ENCODE measurements around the gene GOSR2. TPM values are rescaled to one million over a fixed set of nuclear protein-coding genes. Genes with fewer than 3 reads are reported as not detected.

Gene GOSR2
- total RNA-seq, 1 experiment from 2014 or later, result 53.5 TPM

GRCh38 chr17:46889992-46890564, 32.9 kb upstream of the GOSR2 start:
- no peak overlapping the region; a peak in 1 of 7 replicates for H3K27ac Mint-ChIP-seq
- WGBS (ENCODE audit: extremely low coverage, insufficient read length, low lambda C conversion rate), result no CpG with 5 or more reads among the region's 13 CpGs
- H3K9ac ChIP-seq (ENCODE audit: extremely low read depth, insufficient read length, low read length), result no peak overlapping the region

More at GRCh38 chr17:46889992-46890564, 32.9 kb upstream of the GOSR2 start:
- TF ChIP-seq CTCF (conservative IDR thresholded peaks at IDR 0.05), result no peak
- no peak overlapping the region for H2BK5ac ChIP-seq (ENCODE audit: insufficient read length, low read length)
- H3K27me3 ChIP-seq (ENCODE audit: insufficient read depth, low read length), result no peaks in the 10 kb centered on the region
- H2BK12ac ChIP-seq (ENCODE audit: insufficient read length, low read depth, low read length), result no peak overlapping the region
- H4K91ac ChIP-seq (ENCODE audit: insufficient read length, low read depth, low read length), result no peak overlapping the region
- no peaks in the 10 kb centered on the region for H3K9me3 ChIP-seq (ENCODE audit: control insufficient read depth, low read depth, low read length)
- no peak overlapping the region for H2AFZ ChIP-seq (ENCODE audit: low read length)
- no peak overlapping the region for H3K4me2 ChIP-seq (ENCODE audit: insufficient read depth, insufficient read length, low read length)
- no peaks in the 10 kb centered on the region for H3K4me1 ChIP-seq (ENCODE audit: insufficient read depth, low read length)
- no peaks in the 10 kb centered on the region for H3K79me1 ChIP-seq (ENCODE audit: insufficient read depth, low read depth, low read length, poor library complexity, severe bottlenecking)
- Mint-ChIP-seq H3K4me3 (no peak overlapping the region), H3K9me3 (no peaks in the 10 kb centered on the region), H3K27me3 (ENCODE audit: low read depth) (peaks cover 11% of the 10 kb centered on the region), H3K36me3 (ENCODE audit: insufficient read depth in 1 of 3, low read depth in 3 of 3) (no peaks in the 10 kb centered on the region), H3K4me1 (peaks cover 14 to 20% of the 10 kb centered on the region in 2 experiments)
- no peak overlapping the region for H4K8ac ChIP-seq (replicated peaks; ENCODE audit: insufficient read length, low read depth, low read length)
- H3K4ac ChIP-seq (ENCODE audit: low read depth, low read length), result no peak overlapping the region
- no peak overlapping the region for H2AK5ac ChIP-seq (ENCODE audit: insufficient read length, low read length)
- H4K20me1 ChIP-seq (ENCODE audit: control insufficient read depth, insufficient read depth, insufficient read length), result peaks cover 2% of the 10 kb centered on the region
- DNase-seq, result no peak
- H3K18ac ChIP-seq (ENCODE audit: insufficient read length, low read depth, low read length), result no peak overlapping the region
- no peak overlapping the region for H2BK120ac ChIP-seq (ENCODE audit: low read depth, low read length, poor library complexity, severe bottlenecking)
- no peak overlapping the region for H2BK20ac ChIP-seq (ENCODE audit: low read depth, low read length, poor library complexity, severe bottlenecking)
- no peaks in the 10 kb centered on the region for H3K23me2 ChIP-seq (ENCODE audit: insufficient read length, low read depth, low read length, poor library complexity, severe bottlenecking)
- no peak overlapping the region for H3K23ac ChIP-seq (ENCODE audit: insufficient read length, low read depth, low read length)
- no peak overlapping the region for H3K56ac ChIP-seq (ENCODE audit: insufficient read length, low read depth, low read length)
- H3K79me2 ChIP-seq (ENCODE audit: insufficient read depth, low read length), result no peaks in the 10 kb centered on the region
- H2BK15ac ChIP-seq (ENCODE audit: low read depth, low read length), result no peak overlapping the region
- no peak overlapping the region for H3K27ac ChIP-seq (ENCODE audit: insufficient read length, low read depth, low read length)
- H3T11ph ChIP-seq (ENCODE audit: low read length), result no peak overlapping the region
- no peak overlapping the region for H3K14ac ChIP-seq (ENCODE audit: insufficient read depth, low read length)
- H4K5ac ChIP-seq (ENCODE audit: insufficient read length, low read depth, low read length), result no peak overlapping the region

Data from H9 (cell line).